GM12878 (cell line): Measurements from ENCODE around the gene TYK2. TPM values are rescaled to one million over a fixed set of nuclear protein-coding genes. Genes with fewer than 3 reads are reported as not detected.

Experiments used
- ATAC-seq: fragments of 200-7000 bp; cut with Tn5 transposase; 3 replicates; pipeline ENCODE4 v1.9.1; 2020; ENCODE audit warnings: mild to moderate bottlenecking, moderate library complexity
- BruUV-seq: library from RNA; stranded (reverse); fragments of 400-500 nt; replicated peaks from 2 replicates; lab custom pipeline; 2021; lab: Mats Ljungman, UMichigan
- CTCF ChIA-PET: fragments of 300-600 bp; sonication (Branson Sonifier 250); formaldehyde crosslinking; extraction: SDS; loops from one replicate; lab custom pipeline; 2021; ENCODE audit warnings: inconsistent platforms; lab: Yijun Ruan, JAX
- POLR2A ChIA-PET: fragments of 350-600 bp; formaldehyde crosslinking; extraction: SDS; loops from one replicate; lab custom pipeline; 2021; ENCODE audit warnings: inconsistent platforms; lab: Charles Lee
- RAD21 ChIA-PET: fragments of 300-600 bp; sonication (Branson Sonifier 250); formaldehyde crosslinking; loops from one replicate; lab custom pipeline; 2023; ENCODE audit warnings: antibody characterized with exemption; ENCODE audit not compliant: unreplicated experiment; lab: Charles Lee
- SMC1A ChIA-PET: fragments of 300-600 bp; sonication (Branson Sonifier 250); formaldehyde crosslinking; loops from one replicate; lab custom pipeline; 2023; ENCODE audit not compliant: unreplicated experiment, uncharacterized antibody; lab: Charles Lee
- DNase-seq: peaks from one replicate; pipeline ENCODE4 v3.0.0-alpha.2; 2011; ENCODE audit warnings: low read depth, low spot score
- FAIRE-seq: peaks from 3 replicates; lab custom pipeline; 2011; peaks lifted over from hg19 to GRCh38; lab: Jason Lieb, UNC
- H2AFZ ChIP-seq: 2 replicates; pipeline ENCODE4 v1.6.0; 2011; ENCODE audit warnings: low read depth, low read length, control low read depth; ENCODE audit not compliant: control insufficient read depth
- H3K27ac ChIP-seq: 2 replicates; pipeline ENCODE4 v1.5.1; 2011; ENCODE audit warnings: control low read depth; ENCODE audit not compliant: control insufficient read depth, insufficient read depth
- H3K27me3 ChIP-seq, 2 experiments: replicated peaks in 1 of 2; 2 replicates each; pipeline versions ENCODE4 v1.6.0 to v1.6.1; 2011; ENCODE audit warnings: low read length in 1 of 2; ENCODE audit not compliant: control insufficient read depth in 2 of 2, insufficient read depth in 2 of 2
- H3K36me3 ChIP-seq, 2 experiments: 2 replicates each; pipeline ENCODE4 v1.5.1; 2011; ENCODE audit warnings: low read length in 1 of 2; ENCODE audit not compliant: control insufficient read depth in 2 of 2, insufficient read depth in 2 of 2
- H3K4me1 ChIP-seq: 2 replicates; pipeline ENCODE4 v1.6.1; 2011; ENCODE audit warnings: mild to moderate bottlenecking, low read length, moderate library complexity, mixed read lengths; ENCODE audit not compliant: control insufficient read depth, insufficient read depth
- H3K4me2 ChIP-seq: 2 replicates; pipeline ENCODE4 v1.6.0; 2011; ENCODE audit warnings: control low read depth; ENCODE audit not compliant: control insufficient read depth, insufficient read depth
- H3K4me3 ChIP-seq: fragments of 200-600 bp; sonication (generic); 2 replicates; pipeline ENCODE4 v1.5.1; 2016
- H3K79me2 ChIP-seq: 2 replicates; pipeline ENCODE4 v1.6.0; 2011; ENCODE audit warnings: low read length; ENCODE audit not compliant: control insufficient read depth, insufficient read depth
- H3K9ac ChIP-seq: 2 replicates; pipeline ENCODE4 v1.8.0; 2011; ENCODE audit warnings: low read length, control low read depth, mixed read lengths; ENCODE audit not compliant: control insufficient read depth, insufficient read depth
- H3K9me3 ChIP-seq: replicated peaks from 3 replicates; pipeline ENCODE4 v1.5.1; 2011; ENCODE audit warnings: mild to moderate bottlenecking, low read length; ENCODE audit not compliant: control insufficient read depth, insufficient read depth
- H4K20me1 ChIP-seq: 2 replicates; pipeline ENCODE4 v1.6.0; 2011; ENCODE audit not compliant: control insufficient read depth, insufficient read depth
- ETV6 ChIP-seq, 2 experiments: fragments of 450-650 bp in 1 of 2; IDR thresholded peaks in 1 of 2; conservative IDR thresholded peaks in 1 of 2; 2 replicates each; pipeline ENCODE4 v1.6.1; 2014; ENCODE audit warnings: antibody characterized with exemption in 1 of 2, borderline replicate concordance in 1 of 2, low read depth in 1 of 2, mild to moderate bottlenecking in 1 of 2, moderate library complexity in 1 of 2
- IKZF1 ChIP-seq: fragments of 450-650 bp; conservative IDR thresholded peaks from 2 replicates; pipeline ENCODE4 v1.6.1; 2017; ENCODE audit warnings: antibody characterized with exemption, mild to moderate bottlenecking
- SMAD1 ChIP-seq: fragments of 450-650 bp; IDR thresholded peaks from 2 replicates; pipeline ENCODE4 v1.6.1; 2018; ENCODE audit warnings: mild to moderate bottlenecking, low read depth; ENCODE audit not compliant: partially characterized antibody
- SPI1 ChIP-seq: IDR thresholded peaks from 2 replicates; pipeline ENCODE4 v1.6.1; 2011; ENCODE audit warnings: low read depth, mild to moderate bottlenecking, low read length, moderate library complexity, borderline replicate concordance; ENCODE audit not compliant: insufficient read depth
- ZNF622 ChIP-seq: fragments of 450-650 bp; IDR thresholded peaks from 2 replicates; pipeline ENCODE4 v1.6.1; 2017; ENCODE audit warnings: mild to moderate bottlenecking, inconsistent platforms
- WGBS: methylation state at CpG from one replicate; pipeline ENCODE4 v1.1.6; 2016; ENCODE audit warnings: low lambda C conversion rate; ENCODE audit not compliant: insufficient replicate concordance, insufficient coverage; ENCODE audit errors: missing lambda C conversion rate; 5-methylcytosine and 5-hydroxymethylcytosine counted together
- in situ Hi-C: fragments of 300-500 bp; cut with MboI; formaldehyde crosslinking; loops from 9 replicates; pipeline ENCODE4 v1.14.3; 2018; ENCODE audit warnings: mixed read lengths
- intact Hi-C: fragments of 100-400 bp; cut with micrococcal nuclease; formaldehyde crosslinking; loops from one replicate; pipeline ENCODE4 v1.14.2; 2022; ENCODE audit not compliant: unreplicated experiment
- polyA plus RNA-seq, 11 experiments: library from polyadenylated mRNA; depleted of rRNA in 4 of 11; unstranded in 6 of 11; stranded (reverse) in 5 of 11; fragments of >200 nt; fragmentation: Nextera tagmentation in 4 of 11; fragmentation: Illumina TruSeq in 1 of 11; extraction: Ambion mirVana in 4 of 11; extraction: Trizol in 1 of 11; gene quantifications; 1 replicate in 1 of 11; 2 replicates in 10 of 11; pipeline versions ENCODE4 v1.2.1 to v1.2.3, GENCODE V29; 2011 to 2016; ENCODE audit warnings: inconsistent platforms in 2 of 11, missing spikeins in 2 of 11, low read depth in 1 of 11
- total RNA-seq, 4 experiments: library from RNA; depleted of rRNA in 3 of 4; stranded (reverse); fragments of >200 nt in 3 of 4; fragmentation: Illumina TruSeq in 1 of 4; extraction: Trizol in 1 of 4; gene quantifications; 2 replicates each; pipeline versions ENCODE4 v1.2.1 to v1.2.3, GENCODE V29; 2013 to 2021
- TF ChIP-seq, protein P1 (sequence below): fragments of 450-650 bp; IDR thresholded peaks from 2 replicates; pipeline ENCODE4 v1.6.1; 2016; ENCODE audit warnings: mild to moderate bottlenecking

The TYK2 gene
- total and polyA plus RNA-seq, 10 of the 15 experiments (the other 5 are each of a cell fraction or from before 2014, with no cell fraction given), result 36.4 to 364 (median 179) TPM

DNA sequence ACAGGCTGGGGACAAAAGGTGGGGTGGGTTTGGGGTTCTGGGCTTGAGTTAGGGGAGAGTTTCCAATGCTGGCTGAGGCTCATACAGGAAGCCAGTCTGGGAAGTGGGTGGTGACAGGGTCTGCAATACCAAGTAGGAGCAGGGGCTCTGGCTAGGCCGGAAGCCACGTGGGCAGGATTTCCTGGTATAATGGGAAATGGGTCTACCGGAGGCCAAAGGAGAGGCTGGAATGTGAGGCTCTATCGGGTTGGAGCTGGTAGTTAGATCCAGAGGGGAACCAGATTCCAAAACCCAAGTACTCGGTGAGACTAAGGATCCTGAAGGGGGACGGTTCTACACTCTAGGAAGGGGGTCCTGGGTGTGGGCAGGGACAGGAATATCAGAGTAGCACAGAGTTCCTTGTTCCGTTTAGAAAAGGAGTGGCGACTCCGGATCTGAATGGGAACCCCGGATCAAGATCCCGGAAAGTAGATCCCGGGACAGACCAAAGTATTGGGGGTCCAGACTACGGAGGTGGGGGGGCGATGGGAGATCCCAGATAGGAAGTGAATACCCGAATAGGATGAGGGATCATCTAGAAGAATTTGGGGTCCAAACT, 22.2 kb upstream of the TYK2 start:
- 0 out of 2 replicates have a peak, but pooled peaks cover 3% of the 10 kb centered on the region for H4K20me1 ChIP-seq
- BruUV-seq, result no TSS peak
- intact Hi-C loops, result loop anchor here (1.0 to 10.0 kb wide), 4 partner anchors 22 to 165 kb away; partner anchors contain the start of genes CDKN2D, KEAP1, KRI1 and TYK2
- no peak for ATAC-seq
- no peak for TF ChIP-seq SPI1
- TF ChIP-seq ETV6 (conservative IDR thresholded peaks at IDR 0.05 in 1 of 2, IDR thresholded peaks at IDR 0.05 in 1 of 2; ENCODE audit: borderline replicate concordance in 1 of 2, low read depth in 1 of 2), result 0 out of 4 replicates have a peak, but pooled peaks of 1 of the 2 experiments have one; percentile 39
- TF ChIP-seq, protein P1, sequence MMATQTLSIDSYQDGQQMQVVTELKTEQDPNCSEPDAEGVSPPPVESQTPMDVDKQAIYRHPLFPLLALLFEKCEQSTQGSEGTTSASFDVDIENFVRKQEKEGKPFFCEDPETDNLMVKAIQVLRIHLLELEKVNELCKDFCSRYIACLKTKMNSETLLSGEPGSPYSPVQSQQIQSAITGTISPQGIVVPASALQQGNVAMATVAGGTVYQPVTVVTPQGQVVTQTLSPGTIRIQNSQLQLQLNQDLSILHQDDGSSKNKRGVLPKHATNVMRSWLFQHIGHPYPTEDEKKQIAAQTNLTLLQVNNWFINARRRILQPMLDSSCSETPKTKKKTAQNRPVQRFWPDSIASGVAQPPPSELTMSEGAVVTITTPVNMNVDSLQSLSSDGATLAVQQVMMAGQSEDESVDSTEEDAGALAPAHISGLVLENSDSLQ, result no peak
- peak; percentile 39 for TF ChIP-seq IKZF1
- TF ChIP-seq SMAD1, result no peak
- no peak for TF ChIP-seq ZNF622
- H3K79me2 ChIP-seq, result peaks cover 50% of the 10 kb centered on the region
- SMC1A ChIA-PET, result interaction anchor here (1.0 to 7.4 kb wide), 4 partner anchors 10 to 143 kb away, joined by 4 to 124 read pairs (median 8); no protein-coding TSS in a partner anchor
- H3K9ac ChIP-seq, result peak overlapping the region; percentile 94
- 2% methylated on average over 15 of the region's 15 CpGs for WGBS
- peaks cover 0 to 4% of the 10 kb centered on the region in 2 experiments; a peak in 3 of 4 replicates for H3K36me3 ChIP-seq
- in situ Hi-C loops, result no loop called here
- H3K4me1 ChIP-seq, result peaks cover 27% of the 10 kb centered on the region
- CTCF ChIA-PET, result interaction anchor here (0.6 to 28.5 kb wide), 6 partner anchors 12 to 299 kb away, joined by 4 to 1053 read pairs (median 12); partner anchors contain the start of gene PDE4A
- no peak for DNase-seq
- peaks cover 0 to 3% of the 10 kb centered on the region in 2 experiments; a peak in 2 of 4 replicates for H3K27me3 ChIP-seq
- peak overlapping the region; percentile 82 for H3K27ac ChIP-seq
- H3K4me2 ChIP-seq, result peak overlapping the region; percentile 91
- H3K4me3 ChIP-seq, result peak overlapping the region; percentile 95
- H3K9me3 ChIP-seq, result no peaks in the 10 kb centered on the region
- no peak overlapping the region for H2AFZ ChIP-seq
- no peak for FAIRE-seq
- RAD21 ChIA-PET, result interaction anchor here (1.2 to 7.8 kb wide), 5 partner anchors 15 to 142 kb away, joined by 3 to 209 read pairs (median 14); partner anchors contain the start of genes ICAM1 and PDE4A
- POLR2A ChIA-PET, result interaction anchor here (0.8 to 8.3 kb wide), 6 partner anchors 16 to 305 kb away, joined by 3 to 122 read pairs (median 4); partner anchors contain the start of genes ICAM1, ICAM5 and PDE4A
